Measurements from ENCODE around the gene SLC30A2.
A peak's percentile ranks its signal among the peaks of the same experiment; 100 is the strongest.

Gene SLC30A2

GRCh38 chr1:26035203-26035958, 10.5 kb downstream of the SLC30A2 start:
- Histone ChIP-seq H3K9ac (ENCODE audit: low read length) (peak overlapping the region; percentile 57; the same call in 1 of the 2 replicates), H3K79me2 (ENCODE audit: low read length) (no peaks in the 10 kb centered on the region), H3F3A (ENCODE audit: insufficient read depth, low read length) (no peaks in the 10 kb centered on the region), H3K4me1 (ENCODE audit: low read length) (0 out of 2 replicates have a peak, but pooled peaks cover 3% of the 10 kb centered on the region), H2AFZ (ENCODE audit: low read length) (peak overlapping the region; percentile 100), H3K4me3 (ENCODE audit: low read length) (peak overlapping the region; percentile 91), H3K27ac (ENCODE audit: low read length) (no peak overlapping the region), H3K9me3 (replicated peaks; ENCODE audit: insufficient read depth, low read length) (no peaks in the 10 kb centered on the region), H3K4me2 (ENCODE audit: low read depth, low read length) (peak overlapping the region; percentile 100), H3K9me2 (replicated peaks; ENCODE audit: insufficient read depth, low read length) (no peaks in the 10 kb centered on the region), H3K36me3 (replicated peaks; ENCODE audit: insufficient read depth, low read length) (no peaks in the 10 kb centered on the region), H4K20me1 (ENCODE audit: insufficient read depth, low read length) (no peaks in the 10 kb centered on the region), H3K27me3 (replicated peaks; ENCODE audit: insufficient read depth, low read length) (peaks cover 51% of the 10 kb centered on the region)
- peak; percentile 94 for DNase-seq
- TF ChIP-seq, protein P1, sequence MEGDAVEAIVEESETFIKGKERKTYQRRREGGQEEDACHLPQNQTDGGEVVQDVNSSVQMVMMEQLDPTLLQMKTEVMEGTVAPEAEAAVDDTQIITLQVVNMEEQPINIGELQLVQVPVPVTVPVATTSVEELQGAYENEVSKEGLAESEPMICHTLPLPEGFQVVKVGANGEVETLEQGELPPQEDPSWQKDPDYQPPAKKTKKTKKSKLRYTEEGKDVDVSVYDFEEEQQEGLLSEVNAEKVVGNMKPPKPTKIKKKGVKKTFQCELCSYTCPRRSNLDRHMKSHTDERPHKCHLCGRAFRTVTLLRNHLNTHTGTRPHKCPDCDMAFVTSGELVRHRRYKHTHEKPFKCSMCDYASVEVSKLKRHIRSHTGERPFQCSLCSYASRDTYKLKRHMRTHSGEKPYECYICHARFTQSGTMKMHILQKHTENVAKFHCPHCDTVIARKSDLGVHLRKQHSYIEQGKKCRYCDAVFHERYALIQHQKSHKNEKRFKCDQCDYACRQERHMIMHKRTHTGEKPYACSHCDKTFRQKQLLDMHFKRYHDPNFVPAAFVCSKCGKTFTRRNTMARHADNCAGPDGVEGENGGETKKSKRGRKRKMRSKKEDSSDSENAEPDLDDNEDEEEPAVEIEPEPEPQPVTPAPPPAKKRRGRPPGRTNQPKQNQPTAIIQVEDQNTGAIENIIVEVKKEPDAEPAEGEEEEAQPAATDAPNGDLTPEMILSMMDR (IDR thresholded peaks at IDR 0.05; ENCODE audit: low read length): no peak
- TF ChIP-seq EZH2phosphoT487 (IDR thresholded peaks at IDR 0.05; ENCODE audit: low read length) (no peak), EZH2 (optimal IDR thresholded peaks at IDR 0.05; ENCODE audit: low read depth, low read length) (no peak)

- peak overlapping the region; percentile 91 for H3K4me3 ChIP-seq (ENCODE audit: low read length)
- peak overlapping the region; percentile 23; the same call in 1 of the 2 replicates for H3K9ac ChIP-seq (ENCODE audit: low read length)
- H3K36me3 ChIP-seq (replicated peaks; ENCODE audit: insufficient read depth, low read length): no peaks in the 10 kb centered on the region
- H3K9me2 ChIP-seq (replicated peaks; ENCODE audit: insufficient read depth, low read length): no peaks in the 10 kb centered on the region
- H3K4me1 ChIP-seq (ENCODE audit: low read length): 0 out of 2 replicates have a peak, but pooled peaks cover 3% of the 10 kb centered on the region
- TF ChIP-seq EZH2phosphoT487 (IDR thresholded peaks at IDR 0.05; ENCODE audit: low read length): no peak
- TF ChIP-seq, protein P1 (IDR thresholded peaks at IDR 0.05; ENCODE audit: low read length): no peak
- TF ChIP-seq EZH2 (optimal IDR thresholded peaks at IDR 0.05; ENCODE audit: low read depth, low read length): no peak
- H4K20me1 ChIP-seq (ENCODE audit: insufficient read depth, low read length): no peaks in the 10 kb centered on the region
- H3K9me3 ChIP-seq (replicated peaks; ENCODE audit: insufficient read depth, low read length): no peaks in the 10 kb centered on the region
- peak overlapping the region; percentile 100 for H3K4me2 ChIP-seq (ENCODE audit: low read depth, low read length)
- H3K27me3 ChIP-seq (replicated peaks; ENCODE audit: insufficient read depth, low read length): peaks cover 52% of the 10 kb centered on the region
- peak overlapping the region; percentile 100 for H2AFZ ChIP-seq (ENCODE audit: low read length)
- H3K27ac ChIP-seq (ENCODE audit: low read length): no peak overlapping the region
- DNase-seq: no peak
- no peaks in the 10 kb centered on the region for H3F3A ChIP-seq (ENCODE audit: insufficient read depth, low read length)
- H3K79me2 ChIP-seq (ENCODE audit: low read length): no peaks in the 10 kb centered on the region
These were observed 11.3 kb downstream of the SLC30A2 start for GRCh38 chr1:26034504-26035202.

GRCh38 chr1:26032656-26033357, 13.1 kb downstream of the SLC30A2 start:
- Histone ChIP-seq H3K4me3 (ENCODE audit: low read length) (no peak overlapping the region), H3F3A (ENCODE audit: insufficient read depth, low read length) (no peaks in the 10 kb centered on the region), H3K36me3 (replicated peaks; ENCODE audit: insufficient read depth, low read length) (no peaks in the 10 kb centered on the region), H2AFZ (ENCODE audit: low read length) (no peak overlapping the region), H4K20me1 (ENCODE audit: insufficient read depth, low read length) (no peaks in the 10 kb centered on the region), H3K27ac (ENCODE audit: low read length) (no peak overlapping the region), H3K27me3 (replicated peaks; ENCODE audit: insufficient read depth, low read length) (peaks cover 51% of the 10 kb centered on the region), H3K4me1 (ENCODE audit: low read length) (0 out of 2 replicates have a peak, but pooled peaks cover 3% of the 10 kb centered on the region), H3K4me2 (ENCODE audit: low read depth, low read length) (no peak overlapping the region), H3K79me2 (ENCODE audit: low read length) (no peaks in the 10 kb centered on the region), H3K9me2 (replicated peaks; ENCODE audit: insufficient read depth, low read length) (no peaks in the 10 kb centered on the region), H3K9ac (ENCODE audit: low read length) (no peak overlapping the region), H3K9me3 (replicated peaks; ENCODE audit: insufficient read depth, low read length) (no peaks in the 10 kb centered on the region)
- TF ChIP-seq EZH2phosphoT487 (IDR thresholded peaks at IDR 0.05; ENCODE audit: low read length) (no peak), EZH2 (optimal IDR thresholded peaks at IDR 0.05; ENCODE audit: low read depth, low read length) (no peak)
- TF ChIP-seq, protein P1 (IDR thresholded peaks at IDR 0.05; ENCODE audit: low read length): no peak
- DNase-seq: no peak

All from MM.1S (cell line).